ENCODE measurements around the gene LSAMP. TPM values are rescaled to one million over a fixed set of nuclear protein-coding genes. Genes with fewer than 3 reads are reported as not detected.

LSAMP gene
- total RNA-seq, 1 donor from 2014 or later = 18.0 TPM

- H3F3A ChIP-seq (ENCODE audit: low read depth) = no peaks in the 10 kb centered on the region
- TF ChIP-seq EZH2phosphoT487 (IDR thresholded peaks at IDR 0.05) (no peak), EZH2 (IDR thresholded peaks at IDR 0.05) (no peak)
- TF ChIP-seq, protein P1, sequence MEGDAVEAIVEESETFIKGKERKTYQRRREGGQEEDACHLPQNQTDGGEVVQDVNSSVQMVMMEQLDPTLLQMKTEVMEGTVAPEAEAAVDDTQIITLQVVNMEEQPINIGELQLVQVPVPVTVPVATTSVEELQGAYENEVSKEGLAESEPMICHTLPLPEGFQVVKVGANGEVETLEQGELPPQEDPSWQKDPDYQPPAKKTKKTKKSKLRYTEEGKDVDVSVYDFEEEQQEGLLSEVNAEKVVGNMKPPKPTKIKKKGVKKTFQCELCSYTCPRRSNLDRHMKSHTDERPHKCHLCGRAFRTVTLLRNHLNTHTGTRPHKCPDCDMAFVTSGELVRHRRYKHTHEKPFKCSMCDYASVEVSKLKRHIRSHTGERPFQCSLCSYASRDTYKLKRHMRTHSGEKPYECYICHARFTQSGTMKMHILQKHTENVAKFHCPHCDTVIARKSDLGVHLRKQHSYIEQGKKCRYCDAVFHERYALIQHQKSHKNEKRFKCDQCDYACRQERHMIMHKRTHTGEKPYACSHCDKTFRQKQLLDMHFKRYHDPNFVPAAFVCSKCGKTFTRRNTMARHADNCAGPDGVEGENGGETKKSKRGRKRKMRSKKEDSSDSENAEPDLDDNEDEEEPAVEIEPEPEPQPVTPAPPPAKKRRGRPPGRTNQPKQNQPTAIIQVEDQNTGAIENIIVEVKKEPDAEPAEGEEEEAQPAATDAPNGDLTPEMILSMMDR (IDR thresholded peaks at IDR 0.05) = no peak
- Mint-ChIP-seq H3K9me3 (no peaks in the 10 kb centered on the region), H3K4me1 (no peaks in the 10 kb centered on the region), H3K4me3 (no peak overlapping the region), H3K36me3 (peaks cover 7% of the 10 kb centered on the region), H3K27me3 (ENCODE audit: insufficient read depth, low read depth) (peaks cover 2% of the 10 kb centered on the region), H3K27ac (no peak overlapping the region)
- H3K36me3 ChIP-seq = no peaks in the 10 kb centered on the region
- H3K9me3 ChIP-seq (ENCODE audit: low read depth) = no peaks in the 10 kb centered on the region
- no peak for DNase-seq (ENCODE audit: low spot score)
- no peaks in the 10 kb centered on the region for H3K79me2 ChIP-seq (ENCODE audit: low read depth)
- no peak overlapping the region for H3K9ac ChIP-seq
- H3K4me1 ChIP-seq = no peaks in the 10 kb centered on the region
- H3K27ac ChIP-seq = no peak overlapping the region
- H3K4me2 ChIP-seq = no peak overlapping the region
- no peak overlapping the region for H2AFZ ChIP-seq (replicated peaks)
- no peaks in the 10 kb centered on the region for H4K20me1 ChIP-seq (ENCODE audit: low read depth)
- no peaks in the 10 kb centered on the region for H3K27me3 ChIP-seq
- H3K4me3 ChIP-seq = no peak overlapping the region
These were observed 631.3 kb downstream of the LSAMP start for GRCh38 chr3:115814006-115814405.

GRCh38 chr3:115808816-115809215 lies 636.5 kb downstream of the LSAMP start:
- H3K4me2 ChIP-seq = no peak overlapping the region
- no peak overlapping the region for H3K9ac ChIP-seq

DNA sequence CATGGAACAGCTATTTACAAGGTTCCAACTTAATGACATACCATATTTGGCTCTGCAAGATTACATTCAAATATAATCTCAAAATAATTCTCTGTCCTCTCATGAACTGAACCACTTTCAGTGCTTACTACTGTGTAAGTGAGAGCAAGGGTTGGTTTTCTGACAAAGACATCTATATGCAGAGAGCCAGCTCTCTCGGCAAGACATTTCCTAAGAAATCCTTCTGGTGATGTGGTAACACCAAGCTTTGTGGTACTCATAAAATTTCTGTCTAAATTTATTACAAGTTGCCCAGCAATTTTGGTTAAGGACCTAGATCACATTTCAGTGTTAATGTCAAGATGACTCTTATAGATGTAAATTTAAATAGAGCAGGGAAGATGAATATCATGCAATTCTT lies 637.0 kb downstream of the LSAMP start:
- TF ChIP-seq, protein P1 (IDR thresholded peaks at IDR 0.05) = no peak
- TF ChIP-seq EZH2phosphoT487 (IDR thresholded peaks at IDR 0.05) (no peak), EZH2 (IDR thresholded peaks at IDR 0.05) (no peak)
- no peak overlapping the region for H3K9ac ChIP-seq
- no peaks in the 10 kb centered on the region for H3K79me2 ChIP-seq (ENCODE audit: low read depth)
- H3K36me3 ChIP-seq = no peaks in the 10 kb centered on the region
- no peaks in the 10 kb centered on the region for H4K20me1 ChIP-seq (ENCODE audit: low read depth)
- Mint-ChIP-seq H3K4me1 (peaks cover 10% of the 10 kb centered on the region), H3K9me3 (no peaks in the 10 kb centered on the region), H3K27ac (no peak overlapping the region), H3K27me3 (ENCODE audit: insufficient read depth, low read depth) (no peaks in the 10 kb centered on the region), H3K4me3 (no peak overlapping the region), H3K36me3 (peaks cover 7% of the 10 kb centered on the region)
- no peaks in the 10 kb centered on the region for H3K4me1 ChIP-seq
- no peak overlapping the region for H3K4me3 ChIP-seq
- no peaks in the 10 kb centered on the region for H3F3A ChIP-seq (ENCODE audit: low read depth)
- H3K9me3 ChIP-seq (ENCODE audit: low read depth) = no peaks in the 10 kb centered on the region
- H3K27me3 ChIP-seq = no peaks in the 10 kb centered on the region
- no peak overlapping the region for H2AFZ ChIP-seq (replicated peaks)
- DNase-seq (ENCODE audit: low spot score) = no peak
- no peak overlapping the region for H3K4me2 ChIP-seq
- no peak overlapping the region for H3K27ac ChIP-seq

More at GRCh38 chr3:115808816-115809215, 636.5 kb downstream of the LSAMP start:
- Mint-ChIP-seq H3K4me3 (no peak overlapping the region), H3K36me3 (peaks cover 7% of the 10 kb centered on the region), H3K9me3 (no peaks in the 10 kb centered on the region), H3K4me1 (peaks cover 10% of the 10 kb centered on the region), H3K27ac (no peak overlapping the region), H3K27me3 (ENCODE audit: insufficient read depth, low read depth) (no peaks in the 10 kb centered on the region)
- no peak for DNase-seq (ENCODE audit: low spot score)
- no peaks in the 10 kb centered on the region for H3K36me3 ChIP-seq
- H3K27me3 ChIP-seq = no peaks in the 10 kb centered on the region
- no peaks in the 10 kb centered on the region for H3K9me3 ChIP-seq (ENCODE audit: low read depth)
- no peaks in the 10 kb centered on the region for H3F3A ChIP-seq (ENCODE audit: low read depth)
- no peaks in the 10 kb centered on the region for H3K4me1 ChIP-seq
- no peak for TF ChIP-seq EZH2phosphoT487 (IDR thresholded peaks at IDR 0.05)
- TF ChIP-seq EZH2 (IDR thresholded peaks at IDR 0.05) = no peak
- TF ChIP-seq, protein P1 (IDR thresholded peaks at IDR 0.05) = no peak
- no peak overlapping the region for H2AFZ ChIP-seq (replicated peaks)
- H4K20me1 ChIP-seq (ENCODE audit: low read depth) = no peaks in the 10 kb centered on the region
- no peak overlapping the region for H3K4me3 ChIP-seq
- no peaks in the 10 kb centered on the region for H3K79me2 ChIP-seq (ENCODE audit: low read depth)
- no peak overlapping the region for H3K27ac ChIP-seq

Measured in neural progenitor cell (in vitro differentiated cells).